Stimulated activated CD4-positive, alpha-beta T cell treated with anti-CD3 and anti-CD28 coated beads, TNF-alpha, amount 100 ng/mL, for 48 hours (primary cell): ENCODE measurements around the gene RYR3.

Source experiments
- DNase-seq, 3 donors: peaks; one replicate each; pipeline ENCODE4 v3.0.0-alpha.2; 2020; ENCODE audit warnings: low read depth in 3 of 3

The RYR3 gene

DNA sequence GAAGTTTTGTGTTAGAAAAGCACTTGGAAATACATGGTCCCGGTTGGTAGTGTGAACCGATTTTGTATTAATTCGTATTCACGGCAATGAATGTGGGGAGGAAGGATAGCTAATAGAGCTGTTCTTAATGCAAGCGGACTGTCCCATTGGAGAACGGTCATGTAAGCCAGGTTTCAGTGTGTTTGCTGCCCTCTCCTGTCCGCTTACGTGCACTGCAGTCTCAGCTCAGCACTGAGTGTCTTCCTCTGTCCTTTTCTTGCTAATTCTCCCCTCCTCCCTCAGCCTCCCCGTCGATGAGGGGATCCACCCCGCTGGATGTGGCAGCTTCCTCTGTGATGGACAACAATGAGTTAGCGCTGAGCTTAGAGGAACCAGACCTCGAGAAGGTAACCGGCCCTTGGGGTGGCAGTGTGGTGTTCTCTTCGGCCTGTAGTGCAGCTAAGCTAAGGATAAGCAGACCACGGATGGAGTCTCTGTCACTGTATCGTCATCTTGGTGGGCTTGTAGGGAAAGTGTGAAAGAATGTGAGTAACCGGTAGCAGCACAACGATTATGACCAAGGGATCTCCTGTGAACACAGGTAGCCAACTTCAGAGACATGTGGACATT is 390.0 kb downstream of the RYR3 start:
- peak; percentile 34 to 40 (median 40) for DNase-seq

DNA sequence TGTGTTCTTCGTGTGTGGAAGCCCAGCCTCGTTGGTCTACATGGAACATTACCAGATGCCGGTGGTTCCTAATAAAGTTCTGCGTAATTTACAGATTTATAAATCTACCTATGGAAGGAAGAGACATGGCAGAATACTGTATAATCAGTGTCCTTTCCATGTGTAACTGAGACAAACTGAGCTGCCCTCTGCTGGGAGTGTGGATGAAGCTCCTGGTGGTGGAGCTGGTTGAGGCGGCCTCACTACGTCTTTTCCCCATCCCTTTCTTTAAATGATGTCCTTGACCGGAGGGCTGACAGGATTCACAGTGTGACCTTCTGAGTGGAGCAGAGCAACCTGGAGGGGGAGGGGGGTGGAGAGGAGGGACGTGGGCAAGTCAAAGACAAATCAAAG is 390.5 kb downstream of the RYR3 start:
- DNase-seq = no peak

- no peak for DNase-seq
Observed at GRCh38 chr15:33706173-33706572, 395.4 kb downstream of the RYR3 start.

- no peak for DNase-seq
Observed at GRCh38 chr15:33710748-33711147, 400.0 kb downstream of the RYR3 start.

DNA sequence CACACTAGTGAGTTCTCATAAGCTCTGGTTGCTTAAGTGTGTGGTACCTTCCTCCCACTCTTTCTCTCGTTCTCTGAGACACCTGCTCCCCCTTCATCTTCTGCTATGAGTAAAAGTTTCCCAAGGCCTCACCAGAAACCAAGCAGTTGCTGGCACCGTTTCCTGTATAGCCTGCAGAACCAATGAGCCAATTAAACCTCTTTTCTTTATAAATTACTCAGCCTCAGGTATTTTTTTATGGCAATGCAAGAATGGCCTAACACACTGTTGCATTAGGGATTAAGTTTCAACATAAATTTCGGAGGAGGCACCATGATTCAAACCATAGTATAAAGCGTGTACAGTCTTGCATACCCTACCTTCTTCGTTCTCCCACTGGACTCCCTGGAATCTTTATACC is 405.3 kb downstream of the RYR3 start:
- DNase-seq = peak; percentile 9 to 44 (median 12)

GRCh38 chr15:33720952-33721351 is 410.2 kb downstream of the RYR3 start:
- DNase-seq = no peak

DNA sequence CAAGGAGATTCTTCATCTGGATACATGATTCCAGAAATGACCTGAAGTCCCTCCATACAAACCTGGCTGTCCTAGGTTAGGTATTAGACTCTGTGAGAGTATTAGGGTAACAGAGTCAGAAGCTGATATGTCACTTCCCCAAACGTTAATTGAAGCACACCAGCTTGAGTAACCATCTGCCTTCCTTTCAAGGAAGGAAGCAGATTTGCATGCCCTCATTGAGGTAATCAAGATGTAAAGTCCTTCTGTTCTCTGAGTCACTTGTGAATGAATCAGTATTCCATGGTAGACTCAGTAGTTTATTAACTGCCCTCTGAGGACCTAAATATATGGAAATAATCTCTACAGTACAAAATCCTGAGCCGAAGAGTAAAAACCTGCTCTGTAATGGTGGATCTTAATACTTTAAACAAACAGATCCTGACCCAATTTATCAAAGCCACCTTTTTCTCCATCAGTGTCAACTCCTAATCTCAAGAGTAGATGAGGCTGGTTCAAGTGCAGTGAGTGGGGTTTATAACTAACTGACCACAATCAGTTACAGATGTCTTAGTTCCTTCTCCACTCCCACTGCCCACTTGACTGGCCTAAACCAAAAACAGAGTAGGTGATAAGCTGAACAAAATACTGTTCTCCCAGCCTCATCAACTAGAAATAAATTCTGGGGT is 411.4 kb downstream of the RYR3 start:
- DNase-seq = no peak

DNA sequence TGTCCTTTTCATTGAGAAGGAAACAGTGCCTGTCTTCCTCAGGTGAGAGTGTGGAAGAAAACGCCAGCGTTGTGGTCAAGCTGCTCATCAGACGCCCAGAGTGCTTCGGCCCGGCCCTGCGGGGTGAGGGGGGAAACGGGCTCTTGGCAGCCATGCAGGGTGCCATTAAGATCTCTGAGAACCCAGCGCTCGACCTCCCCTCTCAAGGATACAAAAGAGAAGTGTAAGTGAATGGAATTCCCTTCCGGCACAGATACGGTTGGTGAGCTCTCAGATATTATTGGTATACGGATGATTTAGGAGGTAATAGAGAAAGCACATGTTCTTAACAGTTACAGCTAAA is 411.9 kb downstream of the RYR3 start:
- no peak for DNase-seq

DNA sequence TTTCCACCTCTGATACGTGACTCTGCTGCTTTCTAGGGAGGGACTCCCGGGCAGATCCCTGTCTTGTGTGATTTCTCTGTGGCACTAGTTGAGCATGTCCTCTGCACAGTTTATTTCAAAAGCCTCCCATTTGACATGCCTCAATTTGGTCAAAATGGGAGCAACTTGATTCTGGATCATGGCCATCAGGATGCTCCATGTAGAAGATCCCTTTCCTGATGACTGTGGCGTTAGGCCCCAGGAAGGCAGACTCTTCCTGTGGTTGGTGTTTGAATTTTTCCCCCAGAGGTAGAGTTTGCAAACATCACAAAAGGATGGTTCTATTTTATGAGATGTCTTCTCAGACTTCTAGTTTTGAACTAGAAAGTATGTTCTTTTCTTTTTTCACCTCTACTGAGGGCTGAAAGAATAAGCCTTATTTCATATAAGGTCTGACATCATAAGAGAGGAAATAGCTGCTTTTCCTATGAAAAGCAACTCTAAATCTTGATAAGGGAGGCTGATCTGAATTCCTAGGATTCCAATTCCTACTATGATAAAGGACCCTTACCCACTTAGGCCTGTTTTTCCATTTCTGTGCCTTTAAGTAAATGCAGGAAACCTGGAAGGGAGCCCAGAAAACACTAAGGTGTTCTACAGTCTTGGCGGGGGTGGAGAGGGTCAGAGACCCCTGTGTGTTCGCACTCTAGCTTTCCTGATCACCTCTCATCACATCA is 413.7 kb downstream of the RYR3 start:
- DNase-seq = no peak

DNA sequence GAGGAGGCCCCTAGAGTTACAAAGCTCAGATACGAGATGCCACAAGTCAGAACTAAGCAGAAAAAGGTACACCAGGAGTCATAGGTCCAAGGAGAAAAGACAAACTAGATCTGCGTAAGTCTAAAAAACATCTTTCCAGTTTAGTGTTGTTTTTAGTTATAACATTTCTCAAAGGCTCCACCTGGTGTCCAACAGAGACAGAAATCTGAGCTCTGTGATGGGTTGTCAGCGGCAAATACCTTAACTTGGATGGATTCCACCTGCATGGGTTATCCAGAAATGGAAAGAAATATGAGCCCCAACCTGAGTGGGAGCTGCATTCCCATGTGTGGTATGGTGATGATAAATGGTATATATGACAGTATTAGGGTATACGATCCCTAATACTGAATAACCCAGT is 418.9 kb downstream of the RYR3 start:
- DNase-seq = no peak

DNA sequence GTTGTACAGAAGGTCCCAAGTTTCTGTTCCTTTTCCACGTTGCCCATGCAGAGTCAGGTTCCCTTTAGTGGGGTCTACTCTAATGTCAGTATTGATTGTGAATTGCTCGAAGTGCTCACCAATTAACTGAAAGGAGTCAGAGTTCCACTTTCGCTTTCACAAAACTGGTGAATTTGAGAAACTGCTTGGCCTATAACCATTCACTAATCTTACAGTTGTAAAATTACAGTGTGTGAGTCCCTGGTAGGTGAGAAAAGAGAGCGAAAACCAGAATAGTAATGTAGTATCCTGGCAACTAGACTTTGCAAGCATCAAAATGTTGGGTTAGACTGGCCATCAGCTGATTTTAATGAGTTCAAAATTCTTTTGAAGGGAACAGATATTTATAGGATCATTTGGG is 420.0 kb downstream of the RYR3 start:
- no peak for DNase-seq

GRCh38 chr15:33735143-33735542 is 424.4 kb downstream of the RYR3 start:
- DNase-seq = no peak

DNA sequence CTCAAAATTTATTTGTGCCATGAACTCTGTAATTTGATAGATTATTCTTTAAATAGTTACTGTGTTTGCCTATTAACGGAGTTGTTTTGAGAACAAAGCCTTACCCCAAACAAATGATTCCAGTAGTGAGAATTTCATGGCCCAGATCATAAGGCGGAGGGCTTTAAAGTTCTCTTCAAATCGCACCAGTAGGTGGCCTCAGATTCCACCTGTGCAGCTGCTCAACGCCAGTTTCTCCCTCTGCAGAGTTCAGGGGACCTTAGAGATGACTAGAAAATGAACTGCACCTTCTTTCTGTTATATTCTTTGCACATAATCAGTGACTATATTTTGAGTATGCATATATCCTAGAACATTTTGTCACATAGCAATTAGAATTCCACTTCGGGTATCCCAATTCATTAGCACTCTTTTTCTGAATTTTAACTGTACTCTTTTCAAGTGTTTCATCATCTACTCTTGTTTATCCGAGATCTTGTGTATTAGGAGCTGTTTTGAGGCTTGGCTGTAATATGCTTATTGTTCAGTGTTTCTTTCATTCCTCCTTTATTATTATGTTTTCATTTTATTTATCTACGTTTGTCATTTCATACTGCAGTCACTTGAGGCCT is 425.0 kb downstream of the RYR3 start:
- no peak for DNase-seq

DNA sequence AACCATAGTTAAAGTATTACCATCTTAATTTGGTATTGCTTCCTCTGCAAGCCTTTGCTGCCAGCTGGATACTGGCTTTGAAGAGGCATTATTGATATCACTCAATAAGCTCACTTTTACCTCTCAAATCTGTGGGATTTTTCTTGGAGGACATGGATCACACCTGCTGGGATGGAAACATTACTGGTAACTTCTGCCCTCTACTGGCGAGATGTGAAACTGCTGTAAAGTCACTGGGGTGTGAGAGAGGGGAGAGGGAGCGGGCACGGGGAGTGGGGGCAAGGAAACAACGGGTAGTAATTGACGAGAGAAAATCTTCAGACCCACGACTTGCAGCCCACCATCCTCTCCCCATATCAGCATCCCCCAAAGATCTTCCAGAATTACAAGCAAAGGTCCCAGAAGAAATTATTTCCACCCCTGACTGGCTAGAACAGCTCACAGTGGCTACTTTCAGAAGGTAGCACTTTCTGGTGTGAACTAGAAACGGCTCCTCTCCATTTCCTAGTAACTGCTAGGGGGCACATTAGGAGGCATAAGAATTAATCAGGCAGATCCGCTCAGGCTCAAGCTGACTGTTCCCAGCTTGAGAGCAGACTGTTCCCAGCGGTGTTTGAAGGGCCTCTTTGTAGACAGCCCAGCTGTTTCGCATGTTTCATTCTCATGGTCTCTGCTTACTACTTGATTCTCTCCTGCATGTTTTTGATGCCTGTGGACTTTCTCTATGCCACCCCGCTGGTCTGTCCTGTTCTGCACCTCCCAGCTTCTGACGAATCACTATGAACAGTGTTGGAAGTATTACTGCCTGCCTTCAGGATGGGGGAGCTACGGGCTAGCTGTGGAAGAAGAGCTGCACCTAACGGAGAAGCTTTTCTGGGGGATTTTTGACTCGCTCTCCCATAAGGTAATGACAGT is 427.2 kb downstream of the RYR3 start:
- DNase-seq = peak in 2 of 3 donors; percentile 7 to 29

GRCh38 chr15:33738941-33739664 is 428.3 kb downstream of the RYR3 start:
- no peak for DNase-seq

DNA sequence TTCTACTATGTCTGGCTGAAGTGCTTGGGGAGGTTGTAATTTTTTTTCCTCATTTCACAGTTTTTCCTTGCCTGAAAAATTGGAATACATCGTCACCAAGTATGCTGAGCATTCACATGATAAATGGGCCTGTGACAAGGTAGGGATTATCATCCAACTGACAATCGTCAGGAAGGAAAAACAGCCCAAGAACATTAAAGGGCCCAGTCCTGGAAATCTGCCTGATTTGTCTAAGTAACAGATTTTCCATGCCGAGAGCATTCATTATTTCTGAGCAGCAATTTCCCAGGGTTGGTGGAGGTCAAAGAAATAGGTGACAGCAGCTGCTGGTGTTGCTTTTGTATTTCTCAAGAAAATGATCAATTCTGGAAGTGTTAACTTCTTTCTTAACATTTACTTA is 431.5 kb downstream of the RYR3 start:
- DNase-seq = no peak

DNA sequence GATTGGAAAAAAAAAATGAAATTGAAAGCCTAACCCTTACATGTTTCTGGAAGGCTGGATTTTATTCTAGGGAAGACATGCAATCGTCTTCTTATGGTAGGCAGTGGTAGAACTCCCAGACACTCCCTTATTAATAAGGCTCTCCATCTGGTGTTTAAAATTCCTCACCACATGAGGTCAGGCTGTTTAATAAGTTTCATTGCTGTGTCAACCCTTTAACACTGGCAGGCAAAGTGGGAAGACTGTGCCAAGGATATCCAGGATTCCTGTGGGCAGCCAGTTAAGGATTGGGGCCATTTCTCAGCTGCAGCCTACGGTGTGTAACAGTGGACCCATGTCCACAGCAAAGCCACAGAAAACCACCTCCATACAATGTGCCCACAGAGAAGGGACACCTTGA is 432.0 kb downstream of the RYR3 start:
- DNase-seq = no peak

DNA sequence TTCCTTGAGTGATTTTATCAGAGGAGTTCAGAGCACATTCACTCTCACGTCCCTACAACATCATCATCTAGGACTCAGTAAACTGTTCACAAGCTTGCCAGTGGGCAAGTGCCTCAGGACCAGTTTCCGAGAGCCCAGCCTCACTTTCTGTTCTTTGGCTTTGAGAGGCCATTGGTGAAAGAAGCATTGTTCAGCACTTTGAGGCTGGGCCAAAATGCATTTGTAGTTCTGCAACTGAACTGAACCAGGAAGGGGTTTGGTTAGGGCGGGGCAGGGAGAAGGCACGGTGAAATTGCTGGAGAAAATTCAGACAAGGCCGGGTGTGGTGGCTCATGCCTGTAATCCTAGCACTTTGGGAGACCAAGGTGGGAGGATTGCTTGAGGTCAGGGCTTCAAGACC is 435.4 kb downstream of the RYR3 start:
- no peak for DNase-seq

- no peak for DNase-seq
Observed at GRCh38 chr15:33753012-33753411, 442.2 kb downstream of the RYR3 start.

DNA sequence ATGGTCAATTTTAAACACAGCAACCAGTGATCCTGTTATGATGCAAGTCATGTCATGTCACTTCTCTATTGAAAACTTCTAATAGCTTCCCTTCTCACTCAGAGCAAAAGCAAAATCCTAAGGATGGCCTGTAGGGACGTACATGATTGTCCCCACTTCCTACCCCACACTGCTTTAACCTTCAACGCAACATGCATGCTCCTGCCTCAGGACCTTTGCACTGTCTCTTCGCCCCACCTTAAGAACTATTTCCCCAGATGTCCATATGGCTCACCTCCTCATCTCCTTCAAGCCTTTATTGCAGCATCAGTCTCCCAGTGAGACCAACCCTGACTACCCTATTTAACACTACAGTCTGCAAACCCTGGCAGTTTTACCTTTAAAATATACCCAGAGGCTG is 443.5 kb downstream of the RYR3 start:
- no peak for DNase-seq

DNA sequence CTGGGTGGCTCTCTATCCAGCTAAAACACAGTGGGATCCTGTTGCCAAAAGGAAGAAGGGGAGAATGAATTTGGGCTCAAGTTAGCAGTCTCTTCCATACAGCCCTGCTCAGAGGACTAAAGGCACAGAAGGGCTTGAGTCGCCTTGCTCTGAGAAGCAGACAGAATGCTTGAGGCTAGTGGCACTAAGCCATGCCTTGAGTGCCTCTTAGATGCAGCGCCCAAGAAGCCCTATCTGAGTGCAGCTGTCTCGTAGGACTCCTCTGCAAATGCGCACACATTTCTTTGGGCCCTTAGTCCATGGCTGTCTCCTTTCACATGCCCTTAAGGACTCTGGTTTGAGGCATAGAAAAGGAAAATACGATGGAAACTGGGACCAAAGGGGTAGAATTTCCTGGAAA is 446.2 kb downstream of the RYR3 start:
- DNase-seq = no peak
